ENCODE data around the gene ZNF646.

The ZNF646 gene

DNA sequence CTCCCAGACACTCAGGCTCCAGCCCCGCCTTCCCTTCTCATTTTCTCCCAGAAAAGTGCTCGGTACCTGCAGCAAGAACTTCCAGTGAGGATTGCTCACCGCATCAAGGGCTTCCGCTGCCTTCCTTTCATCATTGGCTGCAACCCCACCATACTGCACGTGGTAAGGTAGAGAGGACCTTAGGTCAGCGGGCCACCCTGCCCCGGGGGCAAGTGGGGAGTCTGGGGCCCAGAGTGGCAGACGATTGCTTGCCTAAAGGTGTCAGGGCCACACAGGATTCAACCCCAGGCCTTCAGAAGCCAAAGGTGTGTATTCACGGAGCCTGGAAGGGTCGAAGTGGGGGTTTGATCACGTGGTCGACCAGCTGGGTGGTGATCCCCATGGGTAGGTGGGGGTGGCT lies 35.4 kb downstream of the ZNF646 start:
- no peak for DNase-seq (ENCODE audit: low spot score)

DNA sequence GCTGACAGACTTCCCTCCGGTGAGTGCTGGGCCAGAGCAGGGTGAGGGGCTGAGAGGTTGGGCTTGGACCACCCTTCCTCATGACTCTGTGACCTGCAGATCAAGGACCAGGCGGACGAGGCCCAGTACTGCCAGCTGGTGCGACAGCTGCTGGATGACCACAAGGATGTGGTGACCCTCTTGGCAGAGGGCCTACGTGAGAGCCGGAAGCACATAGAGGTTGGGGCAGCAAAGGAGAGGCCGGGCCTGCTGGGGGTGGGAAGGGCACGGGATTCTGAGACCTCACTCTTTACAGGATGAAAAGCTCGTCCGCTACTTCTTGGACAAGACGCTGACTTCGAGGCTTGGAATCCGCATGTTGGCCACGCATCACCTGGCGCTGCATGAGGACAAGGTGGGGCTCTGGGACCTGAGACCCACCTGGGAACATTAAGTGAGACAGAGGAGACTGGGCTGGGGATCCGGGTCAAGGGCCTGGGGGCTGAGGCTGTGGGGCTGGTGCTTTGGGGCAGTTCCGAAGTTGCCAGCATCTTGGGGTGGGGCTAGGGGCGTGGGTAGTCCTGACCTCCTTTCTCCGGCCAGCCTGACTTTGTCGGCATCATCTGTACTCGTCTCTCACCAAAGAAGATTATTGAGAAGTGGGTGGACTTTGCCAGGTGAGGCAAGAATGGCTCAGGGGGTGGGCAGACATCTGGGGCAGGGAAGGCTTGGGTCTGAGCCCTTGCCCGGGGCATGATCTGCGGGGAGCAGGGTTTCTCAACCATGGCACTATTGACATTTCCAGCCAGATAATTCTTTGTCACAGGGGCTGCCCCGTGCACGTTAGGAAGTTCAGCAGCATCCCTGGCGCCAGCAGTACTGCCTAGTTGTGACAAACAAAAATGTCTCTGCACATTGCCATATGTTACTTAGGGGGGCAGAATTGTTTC lies 36.1 kb downstream of the ZNF646 start:
- no peak for DNase-seq (ENCODE audit: low spot score)

DNA sequence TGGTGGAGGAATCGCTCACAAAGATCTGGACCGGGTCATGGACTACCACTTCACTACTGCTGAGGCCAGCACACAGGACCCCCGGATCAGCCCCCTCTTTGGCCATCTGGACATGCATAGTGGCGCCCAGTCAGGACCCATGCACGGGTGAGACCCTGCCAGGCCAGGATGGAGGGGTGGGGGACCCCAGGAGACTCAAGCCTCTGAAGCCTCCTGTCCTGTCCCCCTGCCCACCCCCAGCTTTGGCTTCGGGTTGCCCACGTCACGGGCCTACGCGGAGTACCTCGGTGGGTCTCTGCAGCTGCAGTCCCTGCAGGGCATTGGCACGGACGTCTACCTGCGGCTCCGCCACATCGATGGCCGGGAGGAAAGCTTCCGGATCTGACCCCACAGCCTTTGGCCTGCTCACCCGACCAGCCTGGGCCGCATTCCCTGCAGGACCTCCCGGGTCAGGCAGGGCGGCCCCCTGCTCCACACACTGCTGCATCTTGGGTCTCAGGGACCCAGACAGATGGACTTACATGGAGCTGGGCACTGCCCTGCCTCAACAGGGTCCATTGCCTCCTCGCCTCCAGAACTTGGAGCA lies 37.8 kb downstream of the ZNF646 start:
- DNase-seq (ENCODE audit: low spot score) = no peak

DNA sequence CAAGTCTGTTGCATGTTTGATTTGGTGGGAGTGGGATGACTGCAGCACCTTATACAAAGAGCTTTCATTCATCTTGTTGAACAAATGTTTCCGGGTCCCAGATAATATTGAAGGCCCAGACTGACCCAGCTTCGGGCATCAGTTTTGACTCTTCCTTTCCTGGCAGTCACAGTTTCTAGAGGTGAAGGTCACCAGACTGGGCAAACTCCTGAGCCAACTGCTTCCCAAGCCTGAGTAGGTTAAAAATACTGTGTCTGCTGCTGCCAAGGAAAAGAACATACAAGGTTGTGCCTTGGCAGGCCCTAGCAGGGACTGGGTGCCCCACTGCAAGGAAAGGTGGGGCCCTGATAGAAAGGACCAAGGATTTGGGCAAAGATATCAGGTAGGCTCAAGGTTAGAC lies 38.5 kb downstream of the ZNF646 start:
- no peak for DNase-seq (ENCODE audit: low spot score)

DNA sequence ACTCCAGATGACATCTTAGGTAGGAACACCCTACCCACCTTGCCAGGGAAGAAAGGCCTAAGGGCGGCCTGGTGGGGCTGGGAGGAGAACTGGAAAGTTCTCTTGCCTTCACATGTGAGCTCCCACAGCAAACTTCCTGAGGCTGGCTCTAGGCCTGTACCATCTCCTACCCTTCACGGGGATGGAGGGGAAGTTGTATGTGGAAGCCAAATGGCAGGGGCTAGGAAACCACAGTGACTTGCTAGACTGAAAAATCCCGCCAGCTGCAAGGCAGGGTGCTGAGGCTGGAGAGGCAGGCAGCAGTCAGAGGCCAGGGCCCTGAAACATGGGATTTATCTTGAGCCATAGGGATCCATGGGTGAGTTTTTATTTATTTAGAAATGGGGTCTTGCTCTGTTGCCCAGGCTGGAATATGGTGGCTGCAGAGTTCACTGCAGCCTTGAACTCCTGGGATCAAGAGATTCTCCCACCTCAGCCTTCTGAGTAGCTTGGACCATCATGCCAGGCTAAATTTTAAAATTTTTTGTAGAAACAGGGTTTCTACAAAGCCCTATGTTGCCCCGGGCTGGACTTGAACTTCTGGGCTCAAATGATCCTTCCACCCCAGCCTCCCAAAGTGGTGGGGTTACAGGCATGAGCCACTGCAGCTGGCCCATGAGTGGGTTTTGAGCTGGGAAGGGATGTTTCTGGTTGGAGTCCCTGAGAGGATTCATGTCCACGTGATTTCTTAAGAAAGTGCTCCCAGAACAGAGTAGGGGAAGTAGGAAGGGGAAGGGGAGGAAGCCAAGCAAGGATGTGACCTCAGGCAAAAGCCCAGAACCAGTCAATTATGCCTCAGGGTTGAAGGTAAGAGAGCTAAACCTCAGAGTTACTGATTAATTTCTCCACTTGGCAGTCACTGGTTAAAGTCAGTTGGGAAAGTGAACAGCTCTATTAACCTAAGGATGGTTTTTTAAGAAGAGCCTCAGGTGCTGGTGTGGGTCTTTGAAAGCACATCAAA lies 39.2 kb downstream of the ZNF646 start:
- no peak for DNase-seq (ENCODE audit: low spot score)

DNA sequence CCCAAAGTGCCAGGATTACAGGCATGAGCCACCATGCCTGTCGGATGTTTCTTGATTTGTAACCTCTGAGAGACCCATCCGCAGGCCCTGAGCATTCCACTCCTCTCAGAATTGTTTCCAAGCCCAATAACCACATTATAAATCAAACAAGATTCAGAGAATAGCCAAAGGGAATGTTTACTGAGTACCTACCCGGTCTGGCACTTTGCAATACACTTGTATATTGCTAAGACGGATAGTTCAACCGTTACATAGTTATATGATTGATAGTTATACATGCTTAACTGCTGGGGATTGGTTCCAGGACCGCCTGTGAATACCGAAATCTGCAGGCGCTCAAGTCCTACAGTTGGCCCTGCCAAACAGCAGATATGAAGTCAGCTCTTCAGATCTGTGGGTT lies 40.2 kb downstream of the ZNF646 start:
- no peak for DNase-seq (ENCODE audit: low spot score)

DNA sequence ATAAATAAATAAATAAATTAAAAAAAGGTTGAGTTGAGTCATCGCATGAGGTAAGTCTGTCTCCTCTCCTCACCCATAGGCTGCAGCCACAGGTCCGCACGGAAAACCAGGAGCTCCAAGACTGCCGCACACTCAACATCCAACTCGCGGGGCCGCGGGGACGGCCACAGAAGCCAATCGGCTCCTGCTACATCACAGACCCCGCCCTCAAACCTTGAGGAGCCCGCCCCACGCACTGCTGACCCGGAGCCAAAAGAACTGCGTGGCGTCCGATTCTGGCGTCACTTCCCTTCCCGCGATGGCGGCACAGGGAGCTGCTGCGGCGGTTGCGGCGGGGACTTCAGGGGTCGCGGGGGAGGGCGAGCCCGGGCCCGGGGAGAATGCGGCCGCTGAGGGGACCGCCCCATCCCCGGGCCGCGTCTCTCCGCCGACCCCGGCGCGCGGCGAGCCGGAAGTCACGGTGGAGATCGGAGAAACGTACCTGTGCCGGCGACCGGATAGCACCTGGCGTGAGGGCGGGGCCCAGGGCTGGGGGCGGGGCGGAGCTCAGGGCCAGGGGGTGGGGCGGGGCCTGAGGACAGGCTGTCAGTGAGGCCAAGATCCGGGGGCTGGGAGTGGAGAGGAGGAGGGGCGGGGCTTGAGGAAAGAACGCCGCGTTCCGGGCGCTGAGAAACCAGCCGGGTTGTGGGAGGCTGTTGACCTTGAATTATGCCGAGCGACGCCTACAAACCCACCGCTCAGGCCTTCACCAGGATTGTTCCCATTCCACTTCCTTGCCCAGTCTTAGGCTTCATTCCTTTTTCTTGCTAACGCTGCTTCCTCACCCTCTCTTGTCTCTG lies 43.4 kb downstream of the ZNF646 start, which contains the start of gene KAT8:
KAT8 (plus strand) TSS at position 281 of the 839 bp plus-strand sequence; CDS start at position 299, 18 bp downstream.
- peak; percentile 98 for DNase-seq (ENCODE audit: low spot score)

DNA sequence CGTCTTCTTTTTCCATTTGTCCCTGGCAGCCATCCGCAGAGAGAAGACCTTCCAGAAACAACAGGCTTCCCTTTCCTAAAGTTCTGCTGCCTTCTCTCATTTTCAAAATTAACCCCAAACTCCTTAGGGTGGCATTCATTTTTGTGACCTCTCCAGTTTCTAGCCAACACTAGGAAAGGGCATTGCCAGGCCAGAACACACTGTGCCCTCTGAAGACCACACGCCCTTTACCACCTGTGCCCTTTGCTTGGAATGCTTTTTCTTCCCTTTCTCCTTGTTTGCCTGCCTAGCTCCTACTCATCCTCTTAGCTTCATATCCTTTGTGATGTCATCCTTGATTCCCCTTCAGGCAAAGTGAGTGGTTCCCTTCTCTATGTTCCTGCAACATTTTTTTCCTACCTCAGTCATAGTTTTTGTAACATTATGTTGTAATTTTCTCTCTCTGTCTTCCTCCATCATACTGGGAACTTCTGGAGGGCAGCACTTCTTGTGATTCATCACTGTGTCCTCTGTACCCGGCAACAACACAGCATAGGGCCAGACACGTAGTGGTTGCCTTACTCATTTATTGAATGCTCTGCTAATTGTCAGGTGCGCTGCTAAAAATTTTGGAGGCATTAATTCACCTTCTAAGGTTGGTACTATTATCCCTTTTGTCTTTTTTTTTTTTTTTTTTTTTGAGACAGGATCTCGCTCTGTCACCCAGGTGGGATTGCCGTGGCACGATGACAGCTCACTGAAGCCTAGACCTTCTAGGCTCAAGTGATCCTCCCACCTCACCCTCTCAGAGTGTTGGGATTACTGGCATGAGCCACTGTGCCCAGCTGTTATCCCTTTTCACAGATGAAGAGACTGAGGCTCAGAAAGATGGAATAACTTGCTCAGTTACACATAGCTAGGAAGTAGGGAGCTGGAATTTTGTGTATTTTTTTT lies 44.3 kb downstream of the ZNF646 start:
- DNase-seq (ENCODE audit: low spot score) = no peak

DNA sequence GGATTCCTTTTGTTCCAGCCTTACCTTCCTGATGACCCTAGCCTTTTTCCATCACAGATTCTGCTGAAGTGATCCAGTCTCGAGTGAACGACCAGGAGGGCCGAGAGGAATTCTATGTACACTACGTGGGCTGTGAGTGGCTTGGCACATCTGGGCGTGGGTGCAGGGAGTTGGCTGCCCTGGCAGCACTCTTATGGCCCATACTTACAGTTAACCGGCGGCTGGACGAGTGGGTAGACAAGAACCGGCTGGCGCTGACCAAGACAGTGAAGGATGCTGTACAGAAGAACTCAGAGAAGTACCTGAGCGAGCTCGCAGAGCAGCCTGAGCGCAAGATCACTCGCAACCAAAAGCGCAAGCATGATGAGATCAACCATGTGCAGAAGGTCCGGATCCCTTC lies 45.9 kb downstream of the ZNF646 start:
- DNase-seq (ENCODE audit: low spot score) = no peak

DNA sequence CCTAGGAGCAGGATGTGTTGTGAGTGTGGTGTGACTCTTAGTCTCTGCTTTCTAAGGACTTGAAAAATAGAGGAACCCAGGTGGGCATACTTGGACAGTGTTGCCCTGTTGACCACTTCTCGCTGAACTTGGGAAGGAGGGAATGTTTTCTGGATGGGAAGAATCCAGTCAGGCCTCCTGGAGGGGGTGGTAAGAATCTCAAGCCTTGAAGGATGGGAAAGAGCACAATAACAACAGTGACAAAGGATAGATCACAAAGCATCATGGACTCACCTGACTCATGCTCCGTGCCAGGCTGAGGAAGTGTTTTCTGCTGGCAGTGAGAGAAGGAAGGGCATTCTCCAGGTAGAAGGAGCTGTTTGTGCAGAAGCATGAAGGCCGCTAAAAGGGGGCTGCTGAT lies 51.6 kb downstream of the ZNF646 start:
- no peak for DNase-seq (ENCODE audit: low spot score)

DNA sequence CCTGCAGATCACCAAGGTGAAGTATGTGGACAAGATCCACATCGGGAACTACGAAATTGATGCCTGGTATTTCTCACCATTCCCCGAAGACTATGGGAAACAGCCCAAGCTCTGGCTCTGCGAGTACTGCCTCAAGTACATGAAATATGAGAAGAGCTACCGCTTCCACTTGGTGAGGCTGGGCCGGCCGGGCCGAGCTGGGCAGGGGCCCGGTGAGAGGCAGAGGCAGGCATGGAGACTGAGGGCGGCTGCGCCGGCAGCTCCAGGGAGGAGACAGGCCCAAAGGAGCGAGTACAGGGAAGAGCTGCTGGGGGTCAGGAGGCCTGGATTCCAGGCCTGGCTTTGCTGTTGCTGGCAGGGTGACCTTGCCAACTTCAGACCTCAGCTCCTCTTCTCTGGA lies 53.0 kb downstream of the ZNF646 start:
- no peak for DNase-seq (ENCODE audit: low spot score)

DNA sequence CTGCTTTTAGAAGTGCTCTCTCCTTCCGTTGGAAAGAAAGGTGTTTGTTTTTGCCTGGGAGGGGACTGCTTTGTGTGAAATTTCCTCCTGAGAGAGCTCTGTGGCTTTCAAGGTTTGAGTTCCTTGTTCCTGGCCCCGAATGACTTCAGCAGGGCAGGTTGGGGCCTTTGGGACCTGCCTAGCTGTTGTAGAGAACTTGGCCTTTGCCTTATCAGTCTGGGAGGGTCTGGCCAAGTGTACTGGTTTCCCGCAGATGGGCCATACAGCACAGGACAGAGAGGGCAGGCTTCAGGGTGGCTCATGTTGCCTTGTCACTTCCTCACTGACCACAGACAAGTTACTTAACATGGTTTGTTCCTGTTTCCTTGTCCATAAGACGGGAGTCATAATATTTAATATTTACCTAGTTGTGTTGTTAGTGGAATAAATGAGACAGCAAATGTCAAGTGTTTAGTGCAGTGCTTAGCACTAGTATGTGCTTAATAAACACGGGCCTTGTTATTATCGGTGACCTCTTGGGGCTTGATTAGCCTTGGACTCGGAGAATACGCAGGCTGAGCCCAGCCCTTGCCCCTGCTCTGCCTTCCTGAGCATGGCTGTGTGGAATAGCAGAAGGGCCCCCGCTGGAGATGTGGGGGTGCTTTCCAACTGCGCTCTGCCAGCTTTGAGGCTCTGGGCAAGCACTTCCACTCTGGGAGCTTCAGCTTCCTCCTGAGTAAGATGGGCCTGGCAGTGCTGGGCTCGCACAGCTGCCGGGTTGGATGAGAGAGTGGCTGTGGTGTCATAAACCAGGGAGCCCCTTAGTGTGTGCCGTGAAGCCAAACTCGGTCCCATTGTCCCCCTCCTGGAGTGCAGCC lies 54.7 kb downstream of the ZNF646 start:
- DNase-seq (ENCODE audit: low spot score) = no peak

DNA sequence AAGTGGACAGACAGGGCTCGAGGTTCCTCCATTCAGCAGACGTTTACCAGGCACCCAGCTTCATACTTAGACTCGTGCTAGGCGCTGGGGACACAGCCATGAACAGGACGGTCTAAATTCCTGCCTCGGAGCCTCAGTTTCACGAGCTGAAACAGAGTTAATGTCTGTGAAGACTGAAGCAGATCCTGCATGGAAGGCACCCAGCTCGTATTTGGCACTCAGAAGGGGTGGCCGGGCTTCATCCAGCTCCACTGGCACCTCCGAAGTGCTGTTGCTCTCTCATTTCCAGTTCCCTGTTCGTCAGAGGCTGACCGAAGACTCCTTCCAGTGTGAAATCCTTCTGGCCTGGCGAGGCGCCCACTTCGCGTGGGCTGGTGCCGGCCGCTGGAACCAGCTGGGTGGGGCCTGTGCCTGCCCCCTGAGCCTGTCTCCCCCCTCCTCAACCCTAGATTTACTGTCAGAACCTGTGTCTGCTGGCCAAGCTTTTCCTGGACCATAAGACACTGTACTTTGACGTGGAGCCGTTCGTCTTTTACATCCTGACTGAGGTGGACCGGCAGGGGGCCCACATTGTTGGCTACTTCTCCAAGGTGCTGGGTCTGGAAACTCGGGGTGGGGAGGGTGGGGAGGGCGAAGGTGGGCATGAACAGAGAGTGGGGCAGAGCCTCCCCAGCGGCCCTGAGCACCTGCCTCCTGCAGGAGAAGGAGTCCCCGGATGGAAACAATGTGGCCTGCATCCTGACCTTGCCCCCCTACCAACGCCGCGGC lies 55.5 kb downstream of the ZNF646 start:
- DNase-seq (ENCODE audit: low spot score) = no peak

DNA sequence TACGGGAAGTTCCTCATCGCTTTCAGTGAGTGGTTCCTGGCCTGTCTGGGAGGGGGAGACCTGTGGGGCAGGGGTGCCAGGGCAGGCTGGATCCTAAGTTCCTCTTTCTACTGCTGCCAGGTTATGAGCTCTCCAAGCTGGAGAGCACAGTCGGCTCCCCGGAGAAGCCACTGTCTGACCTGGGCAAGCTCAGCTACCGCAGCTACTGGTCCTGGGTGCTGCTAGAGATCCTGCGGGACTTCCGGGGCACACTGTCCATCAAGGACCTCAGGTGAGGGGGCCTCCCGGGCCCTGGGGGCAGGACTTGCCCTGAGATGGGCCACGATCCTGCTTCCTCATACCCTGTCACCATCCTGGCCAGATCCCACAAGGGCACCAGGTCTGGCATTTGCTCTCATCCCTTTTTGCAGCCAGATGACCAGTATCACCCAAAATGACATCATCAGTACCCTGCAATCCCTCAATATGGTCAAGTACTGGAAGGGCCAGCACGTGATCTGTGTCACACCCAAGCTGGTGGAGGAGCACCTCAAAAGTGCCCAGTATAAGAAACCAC lies 56.2 kb downstream of the ZNF646 start:
- no peak for DNase-seq (ENCODE audit: low spot score)

DNA sequence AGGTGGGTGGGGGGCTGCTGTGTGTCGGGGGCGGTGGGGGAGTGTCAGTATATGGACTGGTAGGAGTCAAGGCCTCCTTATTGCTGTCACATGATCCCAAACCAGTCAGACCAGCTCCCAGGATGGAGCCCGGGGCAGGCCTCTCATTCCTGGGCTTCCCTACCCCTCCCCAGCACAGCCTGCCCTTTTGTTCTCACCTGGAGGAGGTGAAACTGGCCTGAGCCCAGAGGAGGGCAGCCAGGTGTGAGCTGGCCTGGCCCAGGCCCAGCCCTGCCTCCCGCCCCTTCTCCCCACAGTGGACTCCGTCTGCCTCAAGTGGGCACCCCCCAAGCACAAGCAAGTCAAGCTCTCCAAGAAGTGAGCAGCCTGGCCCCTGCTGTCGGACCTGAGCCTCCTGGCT lies 56.7 kb downstream of the ZNF646 start:
- DNase-seq (ENCODE audit: low spot score) = no peak

DNA sequence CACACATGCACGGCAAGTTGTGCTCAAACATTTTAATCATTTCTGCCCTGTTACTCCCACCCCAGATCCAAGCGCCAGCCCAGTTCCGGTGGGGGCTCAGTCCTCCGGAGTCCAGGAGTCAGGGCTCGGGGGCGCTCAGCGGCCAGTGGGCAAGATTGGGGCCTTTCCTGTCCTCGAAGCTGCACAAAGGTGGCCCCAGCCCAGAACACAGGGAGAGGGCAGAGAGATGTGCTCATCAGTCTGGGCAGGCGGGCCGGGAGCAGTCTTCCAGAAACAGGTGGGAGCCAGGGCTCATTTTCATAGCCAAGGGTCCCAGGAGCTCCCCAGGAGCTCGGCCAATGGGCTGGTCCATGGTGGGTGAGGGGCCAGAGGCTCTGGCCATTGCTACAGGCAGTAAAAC lies 57.2 kb downstream of the ZNF646 start:
- DNase-seq (ENCODE audit: low spot score) = no peak

DNA sequence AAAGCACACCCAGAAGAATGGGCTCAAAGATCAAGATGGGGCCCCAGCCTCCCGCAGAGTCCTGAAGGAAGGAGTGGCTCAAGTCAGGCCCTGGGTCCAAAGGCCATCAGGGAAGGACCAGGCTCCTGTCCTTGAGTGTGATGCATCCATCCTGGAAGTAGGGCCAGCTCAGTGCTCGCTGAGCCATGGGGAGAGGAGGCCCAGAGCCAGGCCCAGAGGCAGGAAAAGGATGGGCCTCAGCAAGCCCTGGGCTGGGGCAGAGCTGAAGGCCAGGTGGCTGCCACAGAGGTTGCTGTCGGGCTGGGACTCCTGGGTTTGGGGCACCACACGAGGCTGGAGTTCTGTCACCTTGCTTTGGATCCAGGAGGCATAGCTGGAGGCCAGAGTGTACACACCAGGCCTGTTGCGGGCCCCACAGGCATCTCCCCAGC lies 57.6 kb downstream of the ZNF646 start:
- DNase-seq (ENCODE audit: low spot score) = no peak

DNA sequence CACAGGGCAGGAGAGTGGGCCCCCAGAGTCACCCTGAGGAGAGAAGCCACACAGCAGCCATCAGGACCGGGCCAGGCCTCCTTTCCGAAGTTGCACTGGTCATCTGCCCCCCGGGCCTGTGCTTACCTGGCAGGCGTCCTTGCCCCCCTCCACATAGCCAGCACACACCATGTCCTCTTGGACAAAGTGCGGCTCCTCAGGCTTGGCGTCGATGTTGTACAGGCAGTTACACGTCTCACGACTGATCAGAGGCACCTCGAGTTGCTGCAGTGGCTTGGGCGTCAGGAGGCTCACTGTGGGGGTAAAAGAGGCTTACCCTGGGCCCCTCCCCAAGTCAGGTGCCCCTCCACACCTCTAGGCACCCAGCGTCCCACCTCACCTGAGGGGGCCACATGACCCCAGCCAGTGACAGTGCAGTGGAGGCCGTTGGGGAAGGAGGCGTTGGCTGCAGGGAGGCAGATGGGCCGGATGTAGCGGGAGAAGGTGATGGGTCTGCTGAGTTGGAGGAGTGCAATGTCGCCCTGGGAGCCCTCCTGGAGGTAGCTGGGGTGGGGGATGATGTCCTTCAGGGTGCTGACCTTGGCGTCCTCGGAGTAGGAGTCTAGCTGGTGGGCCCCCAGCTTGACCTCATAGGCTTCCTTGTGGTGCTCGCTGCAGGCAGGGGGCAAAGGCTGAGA lies 58.2 kb downstream of the ZNF646 start:
- no peak for DNase-seq (ENCODE audit: low spot score)
